ENCODE measurements around the gene HDAC4.

HDAC4 gene

DNA sequence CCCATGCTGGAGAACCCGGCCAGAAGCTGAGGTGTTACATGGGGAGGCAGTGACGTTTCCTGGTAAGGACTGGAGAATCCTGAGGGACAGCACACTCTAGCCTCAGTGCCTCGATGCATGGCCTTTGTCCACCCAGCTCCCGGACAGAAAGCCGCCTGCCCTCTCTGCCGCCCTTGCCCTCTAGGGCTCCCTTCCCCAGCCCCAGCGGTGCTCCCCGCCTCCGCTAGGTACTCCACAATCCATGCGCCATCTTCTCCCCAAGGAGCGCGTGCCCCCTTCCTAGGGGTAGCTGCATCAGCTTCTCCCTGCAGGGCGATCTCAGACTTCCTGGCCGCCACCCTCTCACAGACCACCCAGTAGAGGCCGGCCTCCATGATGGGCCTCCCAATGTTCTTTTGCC is 301.3 kb downstream of the HDAC4 start:
- peaks cover 2% of the 10 kb centered on the region for H3K36me3 Mint-ChIP-seq (ENCODE audit: low read depth)
- ATAC-seq (no peak), DNase-seq (no peak)

DNA sequence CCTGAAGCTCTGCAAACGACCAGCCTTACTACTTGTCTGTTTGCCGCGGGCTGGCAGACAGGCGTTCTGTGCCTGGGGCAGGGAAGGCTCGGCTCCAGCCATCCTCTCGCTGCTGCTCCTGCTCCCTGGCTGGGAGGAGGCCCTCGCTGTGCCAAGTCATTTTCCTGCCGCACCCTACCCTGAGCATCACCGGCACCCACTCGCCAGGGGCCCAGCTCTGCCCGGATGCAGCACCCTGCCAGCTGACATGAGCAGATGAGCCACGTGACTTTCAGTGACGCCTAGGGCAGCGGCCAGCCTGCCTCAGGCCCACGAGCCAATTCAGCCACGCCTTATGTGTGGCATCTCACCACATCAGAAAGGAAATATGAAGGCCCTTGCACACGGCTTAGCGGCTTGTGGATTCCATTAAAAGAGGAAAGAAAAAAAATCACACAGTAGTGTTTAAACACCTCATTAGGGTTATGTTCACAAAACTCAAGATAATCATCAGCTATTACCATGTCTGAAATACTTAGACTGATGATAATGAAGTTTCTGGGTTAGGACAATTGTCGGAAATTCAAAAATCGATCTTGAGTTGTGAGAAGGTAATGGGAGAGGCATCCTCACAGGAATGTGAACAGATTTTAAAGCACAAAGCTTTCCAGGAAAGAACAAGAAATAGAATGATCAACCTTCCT is 302.4 kb downstream of the HDAC4 start:
- Mint-ChIP-seq H3K36me3 (ENCODE audit: low read depth) (peaks cover 1% of the 10 kb centered on the region), H3K27ac (no peak overlapping the region), H3K9me3 (no peaks in the 10 kb centered on the region), H3K4me1 (no peaks in the 10 kb centered on the region), H3K27me3 (no peaks in the 10 kb centered on the region), H3K4me3 (no peak overlapping the region)
- DNase-seq (no peak), ATAC-seq (no peak)

More for the DNA sequence above, 301.3 kb downstream of the HDAC4 start:
- Mint-ChIP-seq H3K4me1 (no peaks in the 10 kb centered on the region), H3K9me3 (no peaks in the 10 kb centered on the region), H3K27ac (no peak overlapping the region), H3K27me3 (no peaks in the 10 kb centered on the region), H3K4me3 (no peak overlapping the region)

DNA sequence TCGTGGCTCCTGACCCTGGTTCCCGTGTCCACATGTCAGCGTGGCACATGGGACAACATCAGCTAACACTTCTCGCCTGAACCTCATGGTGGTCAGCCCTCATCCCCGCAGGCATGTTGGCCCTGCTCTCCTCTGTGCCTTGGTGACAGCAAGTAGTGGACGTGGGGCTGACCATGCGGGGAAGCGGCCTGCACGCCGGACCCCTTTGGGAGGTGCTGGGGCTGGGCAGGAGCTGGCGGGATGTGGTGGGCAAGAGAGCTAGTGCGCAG is 303.5 kb downstream of the HDAC4 start:
- H3K4me3 Mint-ChIP-seq: no peak overlapping the region
- H3K27ac Mint-ChIP-seq: no peak overlapping the region
- ATAC-seq (no peak), DNase-seq (no peak)
- H3K36me3 Mint-ChIP-seq (ENCODE audit: low read depth): peaks cover 1% of the 10 kb centered on the region
- H3K9me3 Mint-ChIP-seq: no peaks in the 10 kb centered on the region
- no peaks in the 10 kb centered on the region for H3K4me1 Mint-ChIP-seq
- no peaks in the 10 kb centered on the region for H3K27me3 Mint-ChIP-seq

- Mint-ChIP-seq H3K36me3 (ENCODE audit: low read depth) (peaks cover 1% of the 10 kb centered on the region), H3K27me3 (no peaks in the 10 kb centered on the region), H3K9me3 (no peaks in the 10 kb centered on the region), H3K27ac (no peak overlapping the region), H3K4me1 (no peaks in the 10 kb centered on the region), H3K4me3 (no peak overlapping the region)
- no peak for ATAC-seq
- DNase-seq: no peak
These were observed 304.0 kb downstream of the HDAC4 start for GRCh38 chr2:239096676-239097427.

DNA sequence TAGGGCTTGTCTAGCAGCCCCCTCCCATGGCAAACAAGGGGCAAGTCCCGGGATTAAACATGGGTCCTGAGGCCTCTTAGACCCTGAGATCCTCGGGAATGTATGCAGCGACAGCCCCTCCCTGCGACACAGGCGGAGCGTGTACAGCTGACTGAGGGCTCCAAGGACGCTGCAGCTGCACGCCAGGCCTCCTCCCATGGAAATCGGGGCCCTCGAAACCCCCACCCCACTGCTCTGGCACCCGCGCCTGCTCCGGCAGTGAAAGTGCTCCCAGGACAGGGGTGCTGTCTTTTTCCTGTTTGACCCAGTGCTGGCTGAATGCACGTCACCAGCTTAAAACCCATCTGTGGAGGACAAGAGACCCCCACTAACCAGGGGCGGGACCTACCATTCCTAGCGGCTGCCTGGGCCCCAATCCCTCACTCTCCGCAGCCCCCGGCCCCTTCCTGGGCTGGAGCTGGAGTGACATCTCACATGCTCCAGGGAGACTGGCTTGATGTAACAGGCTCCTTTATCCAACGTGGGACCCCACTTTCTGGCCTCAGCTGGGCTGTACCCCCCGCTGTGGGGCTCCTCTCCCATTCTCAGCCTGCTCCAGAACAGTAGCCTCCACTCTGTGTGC is 305.2 kb downstream of the HDAC4 start:
- ATAC-seq: no peak
- Mint-ChIP-seq H3K4me3 (no peak overlapping the region), H3K27me3 (no peaks in the 10 kb centered on the region), H3K36me3 (ENCODE audit: low read depth) (peaks cover 1% of the 10 kb centered on the region), H3K4me1 (no peaks in the 10 kb centered on the region), H3K27ac (no peak overlapping the region), H3K9me3 (no peaks in the 10 kb centered on the region)
- DNase-seq: no peak

- no peak overlapping the region for H3K4me3 Mint-ChIP-seq
- no peak for ATAC-seq
- no peaks in the 10 kb centered on the region for H3K27me3 Mint-ChIP-seq
- H3K4me1 Mint-ChIP-seq: no peaks in the 10 kb centered on the region
- no peaks in the 10 kb centered on the region for H3K9me3 Mint-ChIP-seq
- no peak overlapping the region for H3K27ac Mint-ChIP-seq
- no peak for DNase-seq
- no peaks in the 10 kb centered on the region for H3K36me3 Mint-ChIP-seq (ENCODE audit: low read depth)
These were observed 306.0 kb downstream of the HDAC4 start for GRCh38 chr2:239094867-239095266.

- DNase-seq (no peak), ATAC-seq (no peak)
- no peaks in the 10 kb centered on the region for H3K4me1 Mint-ChIP-seq
- no peak overlapping the region for H3K27ac Mint-ChIP-seq
- H3K27me3 Mint-ChIP-seq: no peaks in the 10 kb centered on the region
- no peak overlapping the region for H3K4me3 Mint-ChIP-seq
- no peaks in the 10 kb centered on the region for H3K36me3 Mint-ChIP-seq (ENCODE audit: low read depth)
- H3K9me3 Mint-ChIP-seq: no peaks in the 10 kb centered on the region
These were observed 306.9 kb downstream of the HDAC4 start for GRCh38 chr2:239093952-239094351.

DNA sequence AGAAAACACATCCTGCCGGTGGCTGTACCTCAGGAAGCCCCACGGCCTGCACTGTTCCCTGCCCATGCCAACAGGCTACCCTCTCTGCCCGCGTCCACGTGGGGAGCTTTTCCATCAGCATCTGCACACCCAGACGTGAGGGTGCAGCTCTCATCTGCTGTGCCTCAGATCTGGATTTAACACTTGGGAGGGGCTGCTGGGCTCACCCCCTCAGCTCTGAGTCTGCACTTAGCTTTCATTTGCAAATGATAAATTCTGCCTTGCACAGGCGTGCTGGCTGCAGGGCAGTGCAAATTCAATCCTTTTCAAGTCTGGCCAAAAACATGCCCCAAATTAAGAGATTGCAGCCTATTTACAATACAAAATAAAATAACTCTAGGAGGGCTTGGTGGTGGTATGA is 307.3 kb downstream of the HDAC4 start:
- Mint-ChIP-seq H3K9me3 (no peaks in the 10 kb centered on the region), H3K27ac (no peak overlapping the region), H3K27me3 (no peaks in the 10 kb centered on the region), H3K4me1 (no peaks in the 10 kb centered on the region), H3K36me3 (ENCODE audit: low read depth) (no peaks in the 10 kb centered on the region), H3K4me3 (no peak overlapping the region)
- ATAC-seq (no peak), DNase-seq (no peak)

DNA sequence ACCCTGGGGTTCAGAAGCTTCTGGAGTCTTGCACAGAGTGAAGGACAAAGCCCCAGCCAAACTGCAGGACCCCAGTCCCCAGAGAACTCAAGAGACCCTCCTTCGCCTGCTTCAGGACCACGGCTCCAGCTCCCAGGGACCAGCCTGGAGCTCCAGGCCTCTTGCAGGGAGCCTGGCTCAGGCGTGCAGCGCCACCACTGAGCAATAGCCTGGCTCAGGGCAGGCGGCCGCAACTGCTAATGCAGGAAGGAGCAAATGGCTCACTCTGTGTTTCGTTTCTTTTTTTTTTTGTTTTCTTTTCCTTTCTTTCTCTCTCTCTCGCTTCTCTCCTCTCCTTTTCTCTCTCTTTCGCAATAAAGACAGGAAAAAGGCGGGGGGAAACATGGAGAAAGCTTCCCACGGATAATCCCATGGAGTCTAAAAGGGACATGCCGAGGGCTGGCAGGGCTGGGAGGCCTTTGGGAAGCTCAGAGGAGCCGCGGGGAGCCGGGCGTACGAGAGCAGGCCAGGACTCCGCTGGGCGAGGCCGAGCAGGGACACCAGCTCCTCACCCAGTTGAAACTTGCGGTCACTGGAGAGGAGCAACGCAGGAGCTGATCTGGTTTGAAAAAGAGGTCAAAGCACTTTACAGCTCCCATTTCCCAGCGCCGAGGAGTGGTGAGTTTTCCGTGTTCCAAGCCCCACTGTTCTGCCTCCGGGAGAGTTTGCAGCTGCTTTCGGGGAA is 308.1 kb downstream of the HDAC4 start:
- H3K27me3 Mint-ChIP-seq: no peaks in the 10 kb centered on the region
- H3K9me3 Mint-ChIP-seq: no peaks in the 10 kb centered on the region
- ATAC-seq (no peak), DNase-seq (no peak)
- H3K27ac Mint-ChIP-seq: no peak overlapping the region
- no peaks in the 10 kb centered on the region for H3K36me3 Mint-ChIP-seq (ENCODE audit: low read depth)
- no peaks in the 10 kb centered on the region for H3K4me1 Mint-ChIP-seq
- no peak overlapping the region for H3K4me3 Mint-ChIP-seq

DNA sequence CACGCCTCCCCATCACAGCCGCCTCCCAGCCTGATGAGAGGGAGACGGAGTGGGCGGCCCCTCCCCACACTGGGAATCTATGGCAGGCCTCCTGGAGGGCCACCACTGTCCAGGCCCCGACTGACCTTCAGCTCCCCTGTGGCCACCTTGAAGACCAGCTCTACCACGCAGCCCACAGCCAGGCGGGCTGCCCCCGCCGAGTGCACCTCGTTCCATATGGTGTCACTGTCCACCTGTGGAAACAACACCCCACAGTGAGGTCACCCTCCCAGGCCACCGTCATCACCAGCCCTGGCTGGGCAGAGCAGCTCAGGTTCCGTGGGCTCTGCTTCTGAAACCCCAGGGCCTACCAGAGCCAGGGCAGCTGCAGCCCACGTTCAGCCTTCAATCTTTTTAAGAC is 310.9 kb downstream of the HDAC4 start:
- no peak overlapping the region for H3K27ac Mint-ChIP-seq
- no peaks in the 10 kb centered on the region for H3K4me1 Mint-ChIP-seq
- ATAC-seq (no peak), DNase-seq (no peak)
- H3K4me3 Mint-ChIP-seq: no peak overlapping the region
- no peaks in the 10 kb centered on the region for H3K27me3 Mint-ChIP-seq
- no peaks in the 10 kb centered on the region for H3K36me3 Mint-ChIP-seq (ENCODE audit: low read depth)
- no peaks in the 10 kb centered on the region for H3K9me3 Mint-ChIP-seq

- Mint-ChIP-seq H3K36me3 (ENCODE audit: low read depth) (no peaks in the 10 kb centered on the region), H3K27me3 (no peaks in the 10 kb centered on the region), H3K9me3 (no peaks in the 10 kb centered on the region), H3K4me1 (no peaks in the 10 kb centered on the region), H3K27ac (no peak overlapping the region), H3K4me3 (no peak overlapping the region)
- no peak for DNase-seq
- ATAC-seq: no peak
These were observed 313.6 kb downstream of the HDAC4 start for GRCh38 chr2:239087046-239087710.

GRCh38 chr2:239086325-239087020 is 314.3 kb downstream of the HDAC4 start:
- H3K27me3 Mint-ChIP-seq: no peaks in the 10 kb centered on the region
- no peak overlapping the region for H3K4me3 Mint-ChIP-seq

GRCh38 chr2:239085201-239085992 is 315.4 kb downstream of the HDAC4 start:
- Mint-ChIP-seq H3K27ac (no peak overlapping the region), H3K4me3 (no peak overlapping the region), H3K27me3 (no peaks in the 10 kb centered on the region), H3K4me1 (no peaks in the 10 kb centered on the region), H3K9me3 (no peaks in the 10 kb centered on the region), H3K36me3 (ENCODE audit: low read depth) (no peaks in the 10 kb centered on the region)
- DNase-seq: no peak
- no peak for ATAC-seq

More at GRCh38 chr2:239086325-239087020, 314.3 kb downstream of the HDAC4 start:
- ATAC-seq: no peak
- H3K9me3 Mint-ChIP-seq: no peaks in the 10 kb centered on the region
- no peak for DNase-seq
- no peaks in the 10 kb centered on the region for H3K4me1 Mint-ChIP-seq
- no peak overlapping the region for H3K27ac Mint-ChIP-seq
- H3K36me3 Mint-ChIP-seq (ENCODE audit: low read depth): no peaks in the 10 kb centered on the region

Data from activated naive CD8-positive, alpha-beta T cell treated with anti-CD3 and anti-CD28 coated beads, Interleukin-2, amount 50 U/mL, for 24 hours (primary cell).